ENCODE results near the gene TMEM150A. TPM values are rescaled to one million over a fixed set of nuclear protein-coding genes. Genes with fewer than 3 reads are reported as not detected.

The TMEM150A gene
- total and polyA plus RNA-seq, 3 donors from 2014 or later: 33.1 to 44.0 (median 39.3) TPM

DNA sequence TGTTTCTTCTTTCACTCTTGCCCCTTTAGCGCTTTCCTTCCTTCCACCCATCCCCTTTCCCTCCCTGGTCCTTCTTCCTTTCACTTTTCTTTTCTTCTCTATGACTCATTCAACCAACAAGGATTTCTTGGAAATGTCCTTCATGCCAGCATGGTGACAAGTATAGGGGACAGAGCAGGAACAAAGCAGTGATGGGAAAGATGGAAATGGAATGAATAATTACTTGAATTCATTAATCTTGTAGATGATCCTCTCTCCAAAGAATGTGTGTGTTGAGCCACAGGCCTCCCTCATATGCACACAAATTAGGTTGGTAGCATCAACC is 16.8 kb downstream of the TMEM150A start:
- TF ChIP-seq CTCF (IDR thresholded peaks at IDR 0.05): no peak
- TF ChIP-seq POLR2A (IDR thresholded peaks at IDR 0.05): no peak
- no peaks in the 10 kb centered on the region for H3K9me3 ChIP-seq
- DNase-seq: no peak
- 73 to 75% methylated on average over 1 of the region's 1 CpG for WGBS, 2 donors
- H3K4me1 ChIP-seq: peaks cover 42% of the 10 kb centered on the region
- intact Hi-C loops (cut with DNase I; ENCODE audit: low total_unique reads): no loop called here
- H3K4me3 ChIP-seq: no peak overlapping the region
- peak overlapping the region in 1 of 2 donors; percentile 86 for H3K27ac ChIP-seq
- no peaks in the 10 kb centered on the region for H3K36me3 ChIP-seq (ENCODE audit: low read depth, missing control alignments)
- H3K27me3 ChIP-seq: no peaks in the 10 kb centered on the region

- H3K4me1 ChIP-seq: peaks cover 42% of the 10 kb centered on the region
- no peaks in the 10 kb centered on the region for H3K9me3 ChIP-seq
- DNase-seq: no peak
- H3K27ac ChIP-seq: peak overlapping the region; percentile 4 to 86
- 30 to 41% methylated on average over 7 to 9 of the region's 9 CpGs for WGBS, 2 donors
- TF ChIP-seq POLR2A (IDR thresholded peaks at IDR 0.05) (no peak), CTCF (IDR thresholded peaks at IDR 0.05) (no peak)
- intact Hi-C loops (cut with DNase I; ENCODE audit: low total_unique reads): no loop called here
- H3K27me3 ChIP-seq: no peaks in the 10 kb centered on the region
- H3K4me3 ChIP-seq: peak overlapping the region; percentile 62 to 65
- H3K36me3 ChIP-seq (ENCODE audit: low read depth, missing control alignments): no peaks in the 10 kb centered on the region
These were observed 17.4 kb downstream of the TMEM150A start for GRCh38 chr2:85584857-85585780.

- DNase-seq: no peak
- H3K27ac ChIP-seq: peak within 1 kb of the TSS; percentile 4 to 86
- WGBS, 2 donors: 1% methylated on average over 44 of the region's 52 CpGs; no CpG with 5 or more reads in 1 of the 2 donors
- H3K9me3 ChIP-seq: no peaks in the 10 kb centered on the region
- H3K27me3 ChIP-seq: no peaks in the 10 kb centered on the region
- TF ChIP-seq CTCF (IDR thresholded peaks at IDR 0.05) (no peak), POLR2A (IDR thresholded peaks at IDR 0.05) (no peak)
- intact Hi-C loops (cut with DNase I; ENCODE audit: low total_unique reads): no loop called here
- peak within 1 kb of the TSS; percentile 62 to 65 for H3K4me3 ChIP-seq
- peaks cover 43% of the 10 kb centered on the region for H3K4me1 ChIP-seq
- no peaks in the 10 kb centered on the region for H3K36me3 ChIP-seq (ENCODE audit: low read depth, missing control alignments)
These were observed 18.1 kb downstream of the TMEM150A start, which contains the start of gene VAMP5 for GRCh38 chr2:85584354-85584856. VAMP5 (plus strand) TSS chr2:85584431; CDS start chr2:85584491, 60 bp downstream.

GRCh38 chr2:85583667-85584353 is 18.7 kb downstream of the TMEM150A start:
- TF ChIP-seq CTCF (IDR thresholded peaks at IDR 0.05) (no peak), POLR2A (IDR thresholded peaks at IDR 0.05) (no peak)
- no peak for DNase-seq
- H3K27me3 ChIP-seq: no peaks in the 10 kb centered on the region
- H3K4me1 ChIP-seq: peaks cover 43% of the 10 kb centered on the region
- H3K27ac ChIP-seq: peak overlapping the region; percentile 4 to 86
- 32 to 45% methylated on average over 5 to 16 of the region's 16 CpGs for WGBS, 2 donors
- no peaks in the 10 kb centered on the region for H3K36me3 ChIP-seq (ENCODE audit: low read depth, missing control alignments)
- peak overlapping the region; percentile 62 to 65 for H3K4me3 ChIP-seq
- intact Hi-C loops (cut with DNase I; ENCODE audit: low total_unique reads): no loop called here
- H3K9me3 ChIP-seq: no peaks in the 10 kb centered on the region

Data from testis (tissue), 3 donors.